ENCODE measurements around the gene CEP135.
"Not testable (repeated sequence)": the region's sequence is repeated elsewhere in the genome, so short reads cannot be mapped to it uniquely, and the experiment has no call there.

CEP135 gene

GRCh38 chr4:56028165-56028564 is 79.4 kb downstream of the CEP135 start:
- no peak for DNase-seq (ENCODE audit: low spot score)

GRCh38 chr4:56038487-56039162 is 89.9 kb downstream of the CEP135 start:
- DNase-seq (ENCODE audit: low spot score): no peak

GRCh38 chr4:56040842-56041241 is 92.1 kb downstream of the CEP135 start:
- no peak for DNase-seq (ENCODE audit: low spot score)

- DNase-seq (ENCODE audit: low spot score): no peak
Measured at GRCh38 chr4:56042225-56042624, 93.5 kb downstream of the CEP135 start.

GRCh38 chr4:56048383-56048701 is 99.6 kb downstream of the CEP135 start:
- no peak for DNase-seq (ENCODE audit: low spot score)

GRCh38 chr4:56048702-56049431 is 100.1 kb downstream of the CEP135 start:
- peak; percentile 51 for DNase-seq (ENCODE audit: low spot score)

- no peak for DNase-seq (ENCODE audit: low spot score)
Measured at GRCh38 chr4:56050625-56051024, 101.9 kb downstream of the CEP135 start.

- DNase-seq (ENCODE audit: low spot score): no peak
Measured at GRCh38 chr4:56051029-56051709, 102.4 kb downstream of the CEP135 start.

- no peak for DNase-seq (ENCODE audit: low spot score)
Measured at GRCh38 chr4:56051710-56052075, 102.9 kb downstream of the CEP135 start.

- DNase-seq (ENCODE audit: low spot score): no peak
Measured at GRCh38 chr4:56052481-56052880, 103.7 kb downstream of the CEP135 start.

GRCh38 chr4:56052966-56053365 is 104.2 kb downstream of the CEP135 start:
- no peak for DNase-seq (ENCODE audit: low spot score)

GRCh38 chr4:56055027-56055977 is 106.6 kb downstream of the CEP135 start:
- DNase-seq (ENCODE audit: low spot score): no peak

GRCh38 chr4:56055991-56056390 is 107.2 kb downstream of the CEP135 start:
- no peak for DNase-seq (ENCODE audit: low spot score)

- no peak for DNase-seq (ENCODE audit: low spot score)
Measured at GRCh38 chr4:56058555-56058954, 109.8 kb downstream of the CEP135 start.

- no peak for DNase-seq (ENCODE audit: low spot score)
Measured at GRCh38 chr4:56060036-56060435, 111.3 kb downstream of the CEP135 start.

- DNase-seq (ENCODE audit: low spot score): no peak
Measured at GRCh38 chr4:56062106-56062505, 113.4 kb downstream of the CEP135 start.

GRCh38 chr4:56062526-56063145 is 113.9 kb downstream of the CEP135 start:
- no peak for DNase-seq (ENCODE audit: low spot score)

GRCh38 chr4:56066493-56066892 is 117.7 kb downstream of the CEP135 start:
- DNase-seq (ENCODE audit: low spot score): no peak

- DNase-seq (ENCODE audit: low spot score): no peak
Measured at GRCh38 chr4:56067826-56068225, 119.1 kb downstream of the CEP135 start.

- not testable (repeated sequence) for DNase-seq (ENCODE audit: low spot score)
Measured at GRCh38 chr4:56072730-56073129, 124.0 kb downstream of the CEP135 start.

GRCh38 chr4:56077676-56078075 is 128.9 kb downstream of the CEP135 start:
- DNase-seq (ENCODE audit: low spot score): no peak

GRCh38 chr4:56078866-56079265 is 130.1 kb downstream of the CEP135 start:
- DNase-seq (ENCODE audit: low spot score): no peak

Data from HuH-7.5 (cell line).